Suprapubic skin (tissue), 4 donors: Measurements from ENCODE around the gene TMEM109. TPM values are rescaled to one million over a fixed set of nuclear protein-coding genes. Genes with fewer than 3 reads are reported as not detected.
A peak's percentile ranks its signal among the peaks of the same experiment; 100 is the strongest.

Experiments used
- DNase-seq, 2 donors: peaks; one replicate each; pipeline ENCODE4 v3.0.0-alpha.2; 2019; ENCODE audit warnings: low spot score in 2 of 2
- H3K27ac ChIP-seq: fragments of 200-600 bp; sonication (generic); one replicate; pipeline ENCODE4 v1.5.1; 2019
- H3K27me3 ChIP-seq: fragments of 200-600 bp; sonication (generic); one replicate; pipeline ENCODE4 v1.5.1; 2019
- H3K36me3 ChIP-seq: fragments of 200-600 bp; sonication (generic); one replicate; pipeline ENCODE4 v1.5.1; 2019
- H3K4me1 ChIP-seq: fragments of 200-600 bp; sonication (generic); one replicate; pipeline ENCODE4 v1.5.1; 2019
- H3K4me3 ChIP-seq: fragments of 200-600 bp; sonication (generic); one replicate; pipeline ENCODE4 v1.5.1; 2019; ENCODE audit warnings: mild to moderate bottlenecking
- H3K9me3 ChIP-seq: fragments of 200-600 bp; sonication (generic); one replicate; pipeline ENCODE4 v1.5.1; 2019
- EP300 ChIP-seq: sonication (generic); formaldehyde crosslinking; IDR thresholded peaks from one replicate; pipeline ENCODE4 v1.6.1; 2017; ENCODE audit warnings: antibody characterized with exemption
- POLR2A ChIP-seq, 2 donors: fragments of 450-650 bp; IDR thresholded peaks; one replicate each; pipeline ENCODE4 v1.6.1; 2017; ENCODE audit warnings: antibody characterized with exemption in 2 of 2, mild to moderate bottlenecking in 2 of 2, moderate library complexity in 2 of 2
- POLR2AphosphoS5 ChIP-seq, 3 donors: sonication (generic); formaldehyde crosslinking; IDR thresholded peaks; one replicate each; pipeline ENCODE4 v1.6.1; 2017; ENCODE audit warnings: antibody characterized with exemption in 3 of 3
- WGBS: methylation state at CpG from one replicate; pipeline ENCODE4 v1.1.5; 2018; 5-methylcytosine and 5-hydroxymethylcytosine counted together
- total RNA-seq, 4 donors: library from RNA; depleted of rRNA; stranded (reverse); fragments of >200 nt; gene quantifications; one replicate each; pipeline ENCODE4 v1.1.0, GENCODE V29; 2016
- TF ChIP-seq, protein P1 (sequence below), 2 donors: fragments of 200-600 bp in 1 of 2; fragments of 450-650 bp in 1 of 2; sonication (generic) in 1 of 2; IDR thresholded peaks; one replicate each; pipeline ENCODE4 v1.5.1; 2016 to 2019; ENCODE audit warnings: antibody characterized with exemption in 2 of 2, mild to moderate bottlenecking in 1 of 2, moderate library complexity in 1 of 2

TMEM109 gene
- total RNA-seq, 4 donors from 2014 or later = 67.4 to 128 (median 110) TPM

GRCh38 chr11:60922906-60923305 is 8.9 kb downstream of the TMEM109 start:
- Histone ChIP-seq H3K4me3 (no peak overlapping the region), H3K36me3 (peaks cover 35% of the 10 kb centered on the region), H3K9me3 (no peaks in the 10 kb centered on the region), H3K4me1 (peaks cover 43% of the 10 kb centered on the region), H3K27ac (no peak overlapping the region), H3K27me3 (peaks cover 7% of the 10 kb centered on the region)
- 95% methylated on average over 5 of the region's 6 CpGs for WGBS
- TF ChIP-seq, protein P1, sequence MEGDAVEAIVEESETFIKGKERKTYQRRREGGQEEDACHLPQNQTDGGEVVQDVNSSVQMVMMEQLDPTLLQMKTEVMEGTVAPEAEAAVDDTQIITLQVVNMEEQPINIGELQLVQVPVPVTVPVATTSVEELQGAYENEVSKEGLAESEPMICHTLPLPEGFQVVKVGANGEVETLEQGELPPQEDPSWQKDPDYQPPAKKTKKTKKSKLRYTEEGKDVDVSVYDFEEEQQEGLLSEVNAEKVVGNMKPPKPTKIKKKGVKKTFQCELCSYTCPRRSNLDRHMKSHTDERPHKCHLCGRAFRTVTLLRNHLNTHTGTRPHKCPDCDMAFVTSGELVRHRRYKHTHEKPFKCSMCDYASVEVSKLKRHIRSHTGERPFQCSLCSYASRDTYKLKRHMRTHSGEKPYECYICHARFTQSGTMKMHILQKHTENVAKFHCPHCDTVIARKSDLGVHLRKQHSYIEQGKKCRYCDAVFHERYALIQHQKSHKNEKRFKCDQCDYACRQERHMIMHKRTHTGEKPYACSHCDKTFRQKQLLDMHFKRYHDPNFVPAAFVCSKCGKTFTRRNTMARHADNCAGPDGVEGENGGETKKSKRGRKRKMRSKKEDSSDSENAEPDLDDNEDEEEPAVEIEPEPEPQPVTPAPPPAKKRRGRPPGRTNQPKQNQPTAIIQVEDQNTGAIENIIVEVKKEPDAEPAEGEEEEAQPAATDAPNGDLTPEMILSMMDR (IDR thresholded peaks at IDR 0.05) = no peak
- peak in 1 of 2 donors; percentile 26 for DNase-seq

DNA sequence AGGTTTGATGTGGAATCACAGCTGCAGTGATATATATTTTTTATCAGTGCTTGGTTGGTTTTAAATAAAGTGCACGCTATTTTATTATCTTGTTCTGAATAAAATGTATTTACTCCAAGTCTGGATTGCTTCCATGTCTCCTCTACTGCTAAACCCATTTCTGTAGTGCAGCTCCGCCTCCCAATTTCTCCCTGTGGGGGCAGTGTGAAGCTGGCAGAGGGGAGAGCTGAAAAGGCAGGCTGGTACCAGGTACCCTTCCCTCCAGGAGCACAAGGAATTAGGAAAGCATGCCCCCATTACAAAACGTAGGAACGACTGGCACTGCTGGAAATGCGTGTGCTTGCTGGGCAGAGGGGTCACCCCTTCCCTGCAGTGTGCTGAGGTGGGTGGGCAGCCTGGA is 9.4 kb downstream of the TMEM109 start:
- Histone ChIP-seq H3K4me3 (no peak overlapping the region), H3K27ac (no peak overlapping the region), H3K36me3 (peaks cover 35% of the 10 kb centered on the region), H3K9me3 (no peaks in the 10 kb centered on the region), H3K4me1 (peaks cover 39% of the 10 kb centered on the region), H3K27me3 (peaks cover 7% of the 10 kb centered on the region)
- 88% methylated on average over 2 of the region's 5 CpGs for WGBS
- TF ChIP-seq EP300 = no peak
- no peak for DNase-seq

GRCh38 chr11:60923800-60924109 is 9.8 kb downstream of the TMEM109 start:
- H3K9me3 ChIP-seq = no peaks in the 10 kb centered on the region
- no peak for DNase-seq
- H3K4me3 ChIP-seq = peak overlapping the region; percentile 57
- peaks cover 35% of the 10 kb centered on the region for H3K36me3 ChIP-seq
- H3K27me3 ChIP-seq = peaks cover 7% of the 10 kb centered on the region
- H3K4me1 ChIP-seq = peaks cover 35% of the 10 kb centered on the region
- 48% methylated on average over 5 of the region's 6 CpGs for WGBS
- TF ChIP-seq POLR2AphosphoS5 (IDR thresholded peaks at IDR 0.05) (no peak), POLR2A (IDR thresholded peaks at IDR 0.05) (no peak), EP300 (no peak)
- TF ChIP-seq, protein P1 (IDR thresholded peaks at IDR 0.05) = no peak
- no peak overlapping the region for H3K27ac ChIP-seq

GRCh38 chr11:60924110-60924905 is 10.3 kb downstream of the TMEM109 start, which contains the start of gene TMEM132A:
Gene TMEM132A (plus strand): TSS chr11:60924460. CDS start chr11:60924634, 174 bp downstream.
- Histone ChIP-seq H3K27ac (no peak within 1 kb of the TSS), H3K9me3 (no peaks in the 10 kb centered on the region), H3K27me3 (peaks cover 7% of the 10 kb centered on the region), H3K4me1 (peaks cover 29% of the 10 kb centered on the region), H3K4me3 (peak within 1 kb of the TSS; percentile 57), H3K36me3 (peaks cover 35% of the 10 kb centered on the region)
- TF ChIP-seq POLR2A (IDR thresholded peaks at IDR 0.05) (no peak), POLR2AphosphoS5 (IDR thresholded peaks at IDR 0.05) (no peak), EP300 (no peak)
- TF ChIP-seq, protein P1 (IDR thresholded peaks at IDR 0.05) = no peak
- no peak for DNase-seq
- WGBS = 8% methylated on average over 2 of the region's 69 CpGs

GRCh38 chr11:60924906-60925853 is 11.2 kb downstream of the TMEM109 start:
- H3K4me3 ChIP-seq = peak overlapping the region; percentile 57
- TF ChIP-seq, protein P1 (IDR thresholded peaks at IDR 0.05) = no peak
- TF ChIP-seq POLR2AphosphoS5 (IDR thresholded peaks at IDR 0.05) (no peak), POLR2A (IDR thresholded peaks at IDR 0.05) (no peak), EP300 (no peak)
- peaks cover 31% of the 10 kb centered on the region for H3K36me3 ChIP-seq
- no peaks in the 10 kb centered on the region for H3K9me3 ChIP-seq
- no peak for DNase-seq
- 15% methylated on average over 9 of the region's 35 CpGs for WGBS
- no peak overlapping the region for H3K27ac ChIP-seq
- H3K27me3 ChIP-seq = peaks cover 7% of the 10 kb centered on the region
- H3K4me1 ChIP-seq = peaks cover 21% of the 10 kb centered on the region
